NB4 (cell line): Measurements from ENCODE around the gene UNC13C.
"Not testable (repeated sequence)": the region's sequence is repeated elsewhere in the genome, so short reads cannot be mapped to it uniquely, and the experiment has no call there.

Experiments
- DNase-seq: peaks from one replicate; pipeline ENCODE4 v3.0.0; 2010; ENCODE audit warnings: low read depth
- H3K4me3 ChIP-seq: one replicate; pipeline ENCODE4 v1.5.1; 2011; ENCODE audit warnings: mild to moderate bottlenecking, low read depth, low read length, moderate library complexity
- CTCF ChIP-seq: IDR thresholded peaks from one replicate; pipeline ENCODE4 v1.5.1; 2012; ENCODE audit warnings: low read depth, low read length
- MAX ChIP-seq: IDR thresholded peaks from 2 replicates; pipeline ENCODE4 v1.6.1; 2011; ENCODE audit warnings: low read depth, low read length
- MYC ChIP-seq: IDR thresholded peaks from 2 replicates; pipeline ENCODE4 v1.6.1; 2011; ENCODE audit warnings: low read depth, low read length
- POLR2A ChIP-seq: IDR thresholded peaks from 2 replicates; pipeline ENCODE4 v1.6.1; 2011; ENCODE audit warnings: mild to moderate bottlenecking; ENCODE audit not compliant: insufficient read length; ENCODE audit errors: extremely low read depth

UNC13C gene

GRCh38 chr15:54374184-54374952 lies 396.1 kb downstream of the UNC13C start:
- DNase-seq, result no peak
- no peak for TF ChIP-seq POLR2A
- no peak for TF ChIP-seq MYC
- TF ChIP-seq MAX, result no peak
- no peak for TF ChIP-seq CTCF
- no peak overlapping the region for H3K4me3 ChIP-seq

DNA sequence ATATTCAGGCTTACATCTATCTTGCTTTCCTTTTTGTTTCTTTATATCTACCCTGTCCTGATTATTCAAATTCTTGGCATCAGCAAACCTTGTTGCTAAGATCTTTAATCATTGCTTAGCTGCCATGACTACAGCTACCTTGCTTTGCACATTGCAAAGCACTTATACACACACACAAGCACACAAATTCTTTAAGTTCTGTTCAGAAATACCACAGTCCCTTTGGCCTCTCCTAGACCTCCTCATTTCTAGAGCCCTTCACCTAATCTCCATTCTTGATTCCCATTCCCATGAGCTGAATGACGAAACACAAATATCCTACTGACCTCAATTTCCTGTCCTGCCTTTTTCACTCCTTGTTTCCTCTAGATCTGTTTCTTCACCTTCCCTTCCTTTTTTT lies 409.6 kb downstream of the UNC13C start:
- DNase-seq, result no peak
- no peak for TF ChIP-seq CTCF
- no peak for TF ChIP-seq POLR2A
- TF ChIP-seq MAX, result no peak
- TF ChIP-seq MYC, result no peak
- H3K4me3 ChIP-seq, result no peak overlapping the region

GRCh38 chr15:54388746-54389145 lies 410.5 kb downstream of the UNC13C start:
- TF ChIP-seq MYC (no peak), MAX (no peak), CTCF (no peak), POLR2A (no peak)
- DNase-seq, result no peak
- no peak overlapping the region for H3K4me3 ChIP-seq

DNA sequence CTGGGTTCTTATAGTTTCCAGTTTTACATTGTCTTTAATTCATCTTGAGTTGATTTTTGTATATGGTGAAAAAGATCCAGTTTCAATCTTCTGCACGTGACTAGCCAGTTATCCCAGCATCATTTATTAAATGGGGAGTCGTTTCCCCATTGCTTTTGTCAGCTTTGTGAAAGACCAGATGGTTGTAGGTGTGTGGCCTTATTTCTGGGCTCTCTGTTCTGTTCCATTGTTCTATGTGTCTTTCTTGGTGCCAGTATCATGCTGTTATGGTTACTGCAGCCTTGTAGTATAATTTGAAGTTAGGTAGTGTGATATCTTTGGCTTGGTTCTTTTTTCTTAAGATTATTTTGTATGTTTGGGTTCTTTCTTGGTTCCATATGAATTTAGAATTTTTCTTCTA lies 432.2 kb downstream of the UNC13C start:
- no peak for TF ChIP-seq CTCF
- TF ChIP-seq POLR2A, result no peak
- TF ChIP-seq MAX, result no peak
- no peak for DNase-seq
- no peak overlapping the region for H3K4me3 ChIP-seq

DNA sequence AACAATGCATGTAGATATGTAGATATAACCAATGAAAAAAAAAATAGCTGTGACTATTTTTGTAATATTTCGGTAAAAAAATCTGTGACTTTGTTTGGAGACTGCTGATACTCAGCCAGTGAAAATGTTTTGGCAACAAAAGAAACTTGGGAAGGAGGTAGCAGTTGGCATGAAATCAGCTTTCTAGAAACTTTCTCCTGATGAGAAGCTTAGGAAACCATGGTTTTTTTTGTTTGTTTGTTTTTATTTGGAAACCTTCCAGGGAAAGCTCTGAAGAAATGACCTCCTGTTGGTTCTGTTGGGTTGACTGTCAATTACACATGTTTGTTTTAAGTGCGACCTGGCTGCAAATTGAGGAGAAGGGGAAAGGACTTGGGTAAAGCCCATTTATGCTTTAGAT lies 445.9 kb downstream of the UNC13C start:
- no peak overlapping the region for H3K4me3 ChIP-seq
- TF ChIP-seq MYC (no peak), MAX (no peak), CTCF (no peak), POLR2A (no peak)
- no peak for DNase-seq

GRCh38 chr15:54428596-54428995 lies 450.4 kb downstream of the UNC13C start:
- no peak overlapping the region for H3K4me3 ChIP-seq
- no peak for DNase-seq
- TF ChIP-seq CTCF (no peak), POLR2A (no peak), MAX (no peak)

GRCh38 chr15:54450288-54450687 lies 472.0 kb downstream of the UNC13C start:
- not testable (repeated sequence) for H3K4me3 ChIP-seq, DNase-seq
